ENCODE results near the gene HIVEP2. TPM values are rescaled to one million over a fixed set of nuclear protein-coding genes. Genes with fewer than 3 reads are reported as not detected.

The HIVEP2 gene
- polyA plus RNA-seq, 2 of the 4 experiments (the other 2 are of a cell fraction): 2.2 to 2.6 TPM

- TF ChIP-seq EHF (CRISPR knock-in tag; IDR thresholded peaks at IDR 0.05) (no peak), BCL3 (IDR thresholded peaks at IDR 0.05) (no peak), CBX8 (IDR thresholded peaks at IDR 0.05) (no peak), HMGXB4 (CRISPR knock-in tag; IDR thresholded peaks at IDR 0.05; ENCODE audit: borderline replicate concordance) (no peak)
Measured at GRCh38 chr6:142874676-142875075, 70.3 kb downstream of the HIVEP2 start (continued).

GRCh38 chr6:142872376-142872775 lies 72.6 kb downstream of the HIVEP2 start:
- ATAC-seq: no peak
- Histone ChIP-seq H3K4me1 (peaks cover 35% of the 10 kb centered on the region), H3K27ac (no peak overlapping the region; a peak in 1 of 6 replicates), H3K4me3 (no peak overlapping the region), H3K9me3 (no peaks in the 10 kb centered on the region), H3K4me2 (peak overlapping the region; percentile 25)
- no peak for DNase-seq (ENCODE audit: low read depth in 1 of 2, low spot score in 1 of 2)
- no peak for TF ChIP-seq EP300 (IDR thresholded peaks at IDR 0.05)
- TF ChIP-seq SMC3 (IDR thresholded peaks at IDR 0.05): no peak
- TF ChIP-seq HEYL (CRISPR knock-in tag; IDR thresholded peaks at IDR 0.05): no peak
- no peak for TF ChIP-seq HES2 (IDR thresholded peaks at IDR 0.05)
- no peak for TF ChIP-seq JUN (IDR thresholded peaks at IDR 0.05)
- TF ChIP-seq PBX3 (IDR thresholded peaks at IDR 0.05): no peak
- TF ChIP-seq MAFK (IDR thresholded peaks at IDR 0.05; ENCODE audit: partially characterized antibody): no peak
- no peak for TF ChIP-seq HOXB13 (CRISPR knock-in tag; IDR thresholded peaks at IDR 0.05; ENCODE audit: low read depth)
- no peak for TF ChIP-seq HOXB5 (CRISPR knock-in tag; IDR thresholded peaks at IDR 0.05)
- no peak for TF ChIP-seq RAD21 (conservative IDR thresholded peaks at IDR 0.05 in 1 of 2, IDR thresholded peaks at IDR 0.05 in 1 of 2)
- TF ChIP-seq NFE2L2 (conservative IDR thresholded peaks at IDR 0.05; ENCODE audit: low read length): no peak
- no peak for TF ChIP-seq REST (IDR thresholded peaks at IDR 0.05)
- TF ChIP-seq PHF8 (IDR thresholded peaks at IDR 0.05; ENCODE audit: borderline replicate concordance, low read depth): no peak
- TF ChIP-seq SREBF2 (IDR thresholded peaks at IDR 0.05): no peak
- 86% methylated on average over 3 of the region's 3 CpGs for WGBS (ENCODE audit: missing lambda C conversion rate)
- ChIA-PET CTCF (interaction anchor here (0.5 kb wide), 1 partner anchor 553 kb away, joined by 3 read pairs; no protein-coding TSS in a partner anchor), POLR2A (no interaction called here)
- no peak for FAIRE-seq
